NCI-H748 treated with DMSO at 0.1 percent for 48 hours (cell line): ENCODE data around the gene ZFP92.

Experiments used
- DNase-seq: peaks from one replicate; lab custom pipeline; 2025; lab: John Stamatoyannopoulos, UW

Gene ZFP92

GRCh38 chrX:153408871-153409351, 2.4 kb upstream of the ZFP92 start:
- DNase-seq = no peak

- no peak for DNase-seq
Measured at GRCh38 chrX:153409414-153410101, 1.7 kb upstream of the ZFP92 start.

- no peak for DNase-seq
Measured at GRCh38 chrX:153410373-153410772, 899 bp upstream of the ZFP92 start.

GRCh38 chrX:153410888-153411254, 401 bp upstream of the ZFP92 start:
- DNase-seq = no peak

DNA sequence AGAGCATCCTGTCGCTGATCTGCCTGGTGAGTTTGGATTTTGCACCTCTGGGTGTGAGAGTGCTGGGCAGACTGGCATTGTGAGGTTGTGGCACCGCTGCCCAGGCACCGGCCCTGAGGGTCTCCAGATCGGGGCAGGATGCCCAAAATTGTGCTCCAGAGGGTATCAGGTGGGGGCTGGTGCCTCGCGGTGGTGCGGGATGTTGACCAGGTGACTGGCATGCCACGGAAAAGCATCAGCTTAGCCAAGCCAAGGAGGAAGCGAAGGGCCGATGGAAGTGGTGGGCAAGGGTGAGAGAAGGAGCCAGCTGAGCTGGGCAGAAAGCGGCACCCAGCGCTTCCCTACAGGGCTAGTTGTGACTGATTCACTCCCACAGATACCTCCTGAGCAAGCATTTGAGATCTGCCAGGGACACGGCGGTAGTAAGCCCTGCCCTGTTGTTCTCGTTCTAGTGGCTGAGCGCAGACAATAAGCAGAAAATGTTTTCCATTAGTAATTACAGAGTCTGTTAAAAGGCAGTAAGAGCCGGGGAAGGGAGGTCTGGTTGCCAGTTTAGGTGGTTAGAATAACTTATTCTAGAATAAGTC, 809 bp downstream of the ZFP92 start:
- peak; percentile 4 for DNase-seq

GRCh38 chrX:153412746-153413720, 1.8 kb downstream of the ZFP92 start:
- no peak for DNase-seq

GRCh38 chrX:153413731-153414130, 2.5 kb downstream of the ZFP92 start:
- DNase-seq = no peak

DNA sequence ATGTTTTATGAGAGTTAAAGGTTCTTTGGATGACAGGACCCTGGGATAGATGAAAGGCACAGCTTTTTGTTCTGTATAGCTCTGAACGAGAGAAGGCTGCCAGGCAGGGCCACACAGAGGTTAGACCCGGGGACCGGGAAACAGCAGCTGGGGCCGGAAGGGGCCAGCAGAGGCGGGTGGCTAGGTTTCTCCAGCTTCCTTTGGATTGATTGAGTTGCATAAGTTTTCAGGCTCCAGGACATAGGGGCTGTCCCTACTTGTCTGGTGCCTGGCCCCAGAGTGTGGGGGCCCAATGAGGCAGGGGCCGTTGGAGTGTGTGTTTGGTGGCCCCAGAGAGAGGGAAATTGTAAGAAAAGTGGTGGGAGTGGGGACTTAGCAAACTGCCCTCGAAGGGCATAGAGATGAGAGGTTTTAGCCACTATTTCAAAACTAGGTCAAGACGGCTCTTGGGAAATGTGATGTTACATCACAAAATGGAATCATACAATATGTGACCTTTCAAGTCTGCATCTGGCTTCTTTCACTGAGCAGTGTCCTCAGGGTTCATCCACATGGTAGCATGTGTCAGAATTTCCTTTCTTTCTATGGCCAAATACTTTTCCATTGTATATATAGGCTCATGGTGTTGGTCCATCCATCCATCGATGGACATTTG, 3.7 kb downstream of the ZFP92 start:
- no peak for DNase-seq

GRCh38 chrX:153416781-153417450, 5.6 kb downstream of the ZFP92 start:
- no peak for DNase-seq

- no peak for DNase-seq
Measured at GRCh38 chrX:153417637-153418036, 6.4 kb downstream of the ZFP92 start.

DNA sequence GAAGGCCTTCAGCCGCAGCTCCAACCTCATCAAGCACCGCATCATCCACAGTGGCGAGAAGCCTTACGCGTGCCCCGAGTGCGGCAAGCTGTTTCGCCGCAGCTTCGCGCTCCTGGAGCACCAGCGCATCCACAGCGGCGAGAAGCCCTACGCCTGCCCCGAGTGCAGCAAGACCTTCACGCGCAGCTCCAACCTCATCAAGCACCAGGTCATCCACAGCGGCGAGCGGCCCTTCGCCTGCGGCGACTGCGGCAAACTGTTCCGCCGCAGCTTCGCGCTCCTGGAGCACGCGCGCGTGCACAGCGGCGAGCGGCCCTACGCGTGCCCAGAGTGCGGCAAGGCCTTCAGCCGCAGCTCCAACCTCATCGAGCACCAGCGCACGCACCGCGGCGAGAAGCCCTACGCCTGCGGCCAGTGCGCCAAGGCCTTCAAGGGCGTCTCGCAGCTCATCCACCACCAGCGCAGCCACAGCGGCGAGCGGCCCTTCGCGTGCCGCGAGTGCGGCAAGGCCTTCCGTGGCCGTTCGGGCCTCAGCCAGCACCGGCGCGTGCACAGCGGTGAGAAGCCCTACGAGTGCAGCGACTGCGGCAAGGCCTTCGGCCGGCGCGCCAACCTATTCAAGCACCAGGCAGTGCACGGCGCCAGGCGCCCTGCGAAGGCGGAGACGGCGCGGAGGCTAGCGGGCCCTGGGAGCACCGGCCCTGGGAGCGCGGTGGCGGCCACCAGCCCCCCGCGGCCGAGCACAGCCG, 9.8 kb downstream of the ZFP92 start:
- DNase-seq = no peak

GRCh38 chrX:153421856-153422255, 10.6 kb downstream of the ZFP92 start:
- no peak for DNase-seq

DNA sequence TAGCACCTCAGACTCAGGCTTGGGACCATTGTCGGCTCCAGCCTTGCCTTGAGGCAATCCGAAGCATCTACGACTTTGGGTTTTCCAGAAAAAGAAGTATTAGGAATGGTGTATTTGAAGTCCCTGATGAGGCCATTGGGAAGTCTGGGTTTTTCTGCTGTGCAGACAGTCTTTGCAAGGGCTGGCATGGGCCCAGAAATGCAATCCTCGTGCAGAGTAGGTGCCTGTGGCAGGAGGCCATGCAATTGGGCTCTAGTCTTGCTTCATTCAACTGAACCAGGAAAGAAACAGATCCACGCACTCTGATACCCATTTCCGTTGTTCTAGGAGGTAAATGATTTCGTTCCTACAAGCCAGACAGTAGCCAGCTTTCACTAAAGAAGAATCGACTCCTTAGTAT, 12.4 kb downstream of the ZFP92 start:
- DNase-seq = no peak

- no peak for DNase-seq
Measured at GRCh38 chrX:153426204-153426603, 14.9 kb downstream of the ZFP92 start.

GRCh38 chrX:153430796-153431195, 19.5 kb downstream of the ZFP92 start:
- DNase-seq = no peak

DNA sequence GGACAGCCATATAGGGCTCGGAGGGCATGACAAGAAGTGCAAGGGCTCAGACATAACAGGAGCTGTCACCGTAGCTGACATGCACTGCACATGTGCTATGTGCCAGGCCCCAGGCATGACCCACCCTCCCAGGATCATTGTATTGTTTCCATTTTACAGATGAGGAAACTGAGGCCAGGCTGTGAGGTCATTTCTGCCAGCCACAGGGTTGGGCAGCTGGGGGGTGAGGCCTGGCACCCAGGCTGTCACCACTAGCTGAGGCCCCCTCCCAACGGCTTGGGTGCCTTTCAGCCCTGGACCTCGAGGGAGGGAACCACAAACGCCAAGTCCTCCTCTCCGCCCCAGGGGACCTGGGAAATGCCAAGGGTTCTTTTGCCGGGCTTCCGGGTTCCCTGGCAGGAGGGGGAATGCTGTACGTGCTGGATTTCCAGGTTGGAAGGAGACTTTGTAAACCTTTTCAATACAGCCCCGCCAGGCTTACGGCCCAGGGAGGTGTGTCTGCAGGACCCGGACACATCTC, 21.9 kb downstream of the ZFP92 start:
- DNase-seq = no peak

GRCh38 chrX:153433781-153434285, 22.6 kb downstream of the ZFP92 start:
- DNase-seq = no peak

DNA sequence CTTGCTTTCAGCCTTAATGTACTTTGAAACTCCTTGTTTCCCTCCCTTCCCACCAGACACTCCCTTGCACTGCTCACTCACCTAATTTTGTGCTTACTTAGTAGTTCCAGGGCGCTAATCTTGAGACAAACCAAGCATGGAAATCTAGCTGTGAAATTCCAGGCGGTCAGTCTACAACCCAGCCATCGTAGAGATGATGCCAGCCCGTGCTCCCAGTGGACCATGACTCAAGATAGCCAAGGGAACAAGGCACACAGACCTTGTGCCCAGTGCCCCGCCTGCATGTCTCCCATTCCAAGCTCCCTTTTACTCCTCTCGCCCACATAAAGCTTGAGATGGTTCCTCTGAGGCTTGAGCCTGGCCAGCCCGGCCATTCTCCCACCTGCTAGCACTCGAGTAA, 23.5 kb downstream of the ZFP92 start:
- no peak for DNase-seq

GRCh38 chrX:153435845-153436244, 24.6 kb downstream of the ZFP92 start:
- DNase-seq = no peak

- DNase-seq = no peak
Measured at GRCh38 chrX:153438532-153438931, 27.3 kb downstream of the ZFP92 start.
